Upper lobe of right lung (tissue), 1 donor: ENCODE data around the gene CDR2L. TPM values are rescaled to one million over a fixed set of nuclear protein-coding genes. Genes with fewer than 3 reads are reported as not detected.
A peak's percentile ranks its signal among the peaks of the same experiment; 100 is the strongest.

Experiments
- ATAC-seq: fragments of 200-7000 bp; cut with Tn5 transposase; one replicate; pipeline ENCODE4 v1.9.1; 2020; ENCODE audit warnings: mild to moderate bottlenecking, moderate library complexity
- DNase-seq: peaks from one replicate; pipeline ENCODE4 v3.0.0-alpha.2; 2020
- H3K27ac ChIP-seq: fragments of 200-600 bp; one replicate; pipeline ENCODE4 v1.8.0; 2022
- H3K27me3 ChIP-seq: fragments of 200-600 bp; one replicate; pipeline ENCODE4 v1.8.0; 2022; ENCODE audit warnings: mild to moderate bottlenecking
- H3K36me3 ChIP-seq: fragments of 200-600 bp; one replicate; pipeline ENCODE4 v1.8.0; 2022
- H3K4me1 ChIP-seq: fragments of 200-600 bp; one replicate; pipeline ENCODE4 v1.8.0; 2022
- H3K4me3 ChIP-seq: fragments of 200-600 bp; one replicate; pipeline ENCODE4 v1.8.0; 2022; ENCODE audit warnings: mild to moderate bottlenecking
- H3K9me3 ChIP-seq: fragments of 200-600 bp; one replicate; pipeline ENCODE4 v1.8.0; 2022
- intact Hi-C: fragments of 100-400 bp; cut with DNase I; formaldehyde crosslinking; loops from one replicate; pipeline ENCODE4 v1.11.0; 2022
- total RNA-seq: library from RNA; stranded (reverse); fragmentation: NEBNext Ultra II Directional; extraction: Animal tissue kit (Norgen Biotek cat#: 25700); gene quantifications from one replicate; pipeline ENCODE4 v1.2.1, GENCODE V29; 2021
- TF ChIP-seq, protein P1 (sequence below): fragments of 200-600 bp; IDR thresholded peaks from one replicate; pipeline ENCODE4 v1.8.0; 2022; ENCODE audit warnings: antibody characterized with exemption
- donor health status: DM: no; HTN: yes; CAD: no; lungs with severe emphysema.

Gene CDR2L
- total RNA-seq, 1 donor from 2014 or later, result 21.8 TPM

DNA sequence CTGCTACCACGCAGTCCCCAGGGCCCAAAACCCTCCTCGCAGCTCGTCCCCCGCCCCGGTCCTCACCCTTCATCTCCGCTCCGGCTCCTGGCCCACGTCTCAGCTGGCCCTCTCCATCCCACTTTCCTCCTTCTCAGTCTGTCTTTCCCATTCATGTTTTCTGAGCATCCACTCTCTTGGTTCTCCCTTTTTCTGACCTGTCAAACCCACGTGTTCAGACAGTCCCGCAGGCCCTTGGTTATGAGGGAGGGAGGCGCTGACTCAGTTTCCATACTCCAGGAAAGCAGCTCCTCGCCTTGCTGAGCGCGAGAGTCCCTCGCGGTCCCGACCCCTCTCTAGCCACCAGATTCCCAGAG is 14.5 kb upstream of the CDR2L start:
- H3K9me3 ChIP-seq, result no peaks in the 10 kb centered on the region
- DNase-seq, result no peak
- no peaks in the 10 kb centered on the region for H3K36me3 ChIP-seq
- TF ChIP-seq, protein P1, sequence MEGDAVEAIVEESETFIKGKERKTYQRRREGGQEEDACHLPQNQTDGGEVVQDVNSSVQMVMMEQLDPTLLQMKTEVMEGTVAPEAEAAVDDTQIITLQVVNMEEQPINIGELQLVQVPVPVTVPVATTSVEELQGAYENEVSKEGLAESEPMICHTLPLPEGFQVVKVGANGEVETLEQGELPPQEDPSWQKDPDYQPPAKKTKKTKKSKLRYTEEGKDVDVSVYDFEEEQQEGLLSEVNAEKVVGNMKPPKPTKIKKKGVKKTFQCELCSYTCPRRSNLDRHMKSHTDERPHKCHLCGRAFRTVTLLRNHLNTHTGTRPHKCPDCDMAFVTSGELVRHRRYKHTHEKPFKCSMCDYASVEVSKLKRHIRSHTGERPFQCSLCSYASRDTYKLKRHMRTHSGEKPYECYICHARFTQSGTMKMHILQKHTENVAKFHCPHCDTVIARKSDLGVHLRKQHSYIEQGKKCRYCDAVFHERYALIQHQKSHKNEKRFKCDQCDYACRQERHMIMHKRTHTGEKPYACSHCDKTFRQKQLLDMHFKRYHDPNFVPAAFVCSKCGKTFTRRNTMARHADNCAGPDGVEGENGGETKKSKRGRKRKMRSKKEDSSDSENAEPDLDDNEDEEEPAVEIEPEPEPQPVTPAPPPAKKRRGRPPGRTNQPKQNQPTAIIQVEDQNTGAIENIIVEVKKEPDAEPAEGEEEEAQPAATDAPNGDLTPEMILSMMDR, result no peak
- H3K27me3 ChIP-seq, result peaks cover 8% of the 10 kb centered on the region
- H3K4me3 ChIP-seq, result peak overlapping the region; percentile 65
- peaks cover 18% of the 10 kb centered on the region for H3K4me1 ChIP-seq
- ATAC-seq, result no peak
- H3K27ac ChIP-seq, result no peak overlapping the region
- intact Hi-C loops, result no loop called here

DNA sequence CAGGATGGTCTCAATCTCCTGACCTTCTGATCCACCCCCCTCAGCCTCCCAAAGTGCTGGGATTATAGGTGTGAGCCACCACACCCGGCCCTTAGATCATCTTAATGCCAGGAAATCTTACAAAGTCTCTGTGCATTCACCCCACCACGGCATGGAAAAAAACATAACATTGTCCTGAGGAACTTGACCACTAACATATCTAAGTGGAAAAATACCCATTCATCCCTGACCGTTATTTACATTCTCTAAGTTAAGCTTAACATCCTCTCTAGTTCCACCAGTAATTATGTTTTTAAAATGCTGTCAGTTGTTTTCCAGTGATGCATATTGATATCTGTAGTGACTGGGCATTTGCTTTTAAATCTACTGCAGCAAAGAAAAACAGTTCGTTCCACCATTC is 11.5 kb upstream of the CDR2L start:
- intact Hi-C loops, result no loop called here
- H3K9me3 ChIP-seq, result no peaks in the 10 kb centered on the region
- H3K27me3 ChIP-seq, result peaks cover 8% of the 10 kb centered on the region
- ATAC-seq (no peak), DNase-seq (no peak)
- TF ChIP-seq, protein P1, result no peak
- no peaks in the 10 kb centered on the region for H3K36me3 ChIP-seq
- no peak overlapping the region for H3K27ac ChIP-seq
- H3K4me3 ChIP-seq, result no peak overlapping the region
- peaks cover 14% of the 10 kb centered on the region for H3K4me1 ChIP-seq

DNA sequence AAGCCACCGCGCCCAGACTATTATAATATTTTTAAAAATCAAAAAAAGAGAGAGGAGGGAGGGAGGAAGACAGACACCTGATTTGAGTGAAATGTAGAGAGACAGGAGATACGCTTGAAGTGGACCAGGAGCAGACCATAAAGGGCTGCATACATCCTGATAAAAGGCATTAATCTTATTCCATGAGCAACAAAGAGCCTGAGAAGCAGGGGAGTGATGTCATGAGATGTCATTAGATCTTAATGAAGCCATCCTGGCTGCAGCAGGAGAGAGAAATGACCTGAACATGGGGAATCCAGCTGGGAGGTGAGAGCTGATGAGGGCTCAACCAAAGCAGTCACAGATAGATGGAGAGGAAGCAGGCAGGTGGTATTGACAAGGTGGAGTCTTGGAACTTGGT is 9.6 kb upstream of the CDR2L start:
- H3K4me1 ChIP-seq, result peaks cover 8% of the 10 kb centered on the region
- no peak for DNase-seq
- no peaks in the 10 kb centered on the region for H3K9me3 ChIP-seq
- no peaks in the 10 kb centered on the region for H3K36me3 ChIP-seq
- H3K27me3 ChIP-seq, result peaks cover 3% of the 10 kb centered on the region
- no peak overlapping the region for H3K27ac ChIP-seq
- TF ChIP-seq, protein P1, result no peak
- intact Hi-C loops, result no loop called here
- no peak for ATAC-seq
- no peak overlapping the region for H3K4me3 ChIP-seq

DNA sequence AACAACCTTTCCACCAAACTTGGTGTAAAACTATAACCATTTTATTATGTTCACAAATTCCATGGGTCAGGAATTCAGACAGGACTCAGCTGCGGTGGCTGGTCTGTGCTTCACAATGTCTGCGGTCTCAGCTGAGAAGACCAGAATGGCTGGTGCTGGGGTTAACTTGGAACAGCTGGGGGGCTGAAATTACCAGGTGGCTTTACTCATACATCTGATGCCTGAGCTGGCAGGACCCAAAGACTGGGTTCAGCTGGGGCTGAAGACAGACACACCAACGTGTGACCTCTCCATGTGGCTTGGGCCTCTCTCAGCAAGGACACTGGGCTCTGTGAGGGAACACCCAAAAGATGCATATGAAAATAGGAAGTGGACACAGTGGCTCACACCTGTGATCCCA is 9.2 kb upstream of the CDR2L start:
- TF ChIP-seq, protein P1, result no peak
- intact Hi-C loops, result no loop called here

DNA sequence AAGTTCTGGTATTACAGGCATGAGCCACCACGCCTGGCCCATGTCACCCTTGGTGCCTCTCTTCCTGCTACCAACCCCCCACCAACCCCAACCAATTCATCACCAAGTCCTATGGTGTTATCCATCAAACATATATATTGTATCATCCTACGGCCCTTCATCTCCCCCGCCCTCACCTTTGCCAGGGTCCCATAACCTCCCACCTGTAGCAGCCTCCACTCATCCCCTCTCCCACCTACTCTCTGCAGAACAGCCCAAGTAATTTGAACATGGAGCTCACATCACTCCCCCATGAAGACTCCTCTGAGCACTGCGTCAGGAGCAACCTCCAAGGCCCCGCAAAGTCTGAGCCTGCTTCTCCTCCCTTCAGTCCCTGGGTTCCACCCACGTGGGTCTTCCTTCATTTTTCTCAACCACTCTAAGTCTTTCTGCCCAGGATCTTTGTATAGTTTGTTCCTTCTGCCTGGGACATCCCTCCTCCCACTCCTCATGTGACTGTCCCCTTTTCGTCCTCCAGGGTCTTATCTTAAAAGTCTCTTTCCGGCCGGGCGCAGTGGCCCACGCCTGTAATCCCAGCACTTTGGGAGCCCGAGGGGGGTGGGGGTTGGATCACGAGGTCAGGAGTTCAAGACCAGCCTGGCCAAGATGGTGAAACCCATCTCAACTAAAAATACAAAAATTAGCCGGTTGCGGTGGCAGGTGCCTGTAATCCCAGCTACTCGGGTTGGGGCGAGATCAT is 7.9 kb upstream of the CDR2L start:
- no peak for DNase-seq
- TF ChIP-seq, protein P1, result no peak
- ATAC-seq, result no peak
- Histone ChIP-seq H3K4me3 (no peak overlapping the region), H3K4me1 (peaks cover 15% of the 10 kb centered on the region), H3K36me3 (no peaks in the 10 kb centered on the region), H3K27ac (no peak overlapping the region), H3K27me3 (no peaks in the 10 kb centered on the region), H3K9me3 (no peaks in the 10 kb centered on the region)
- intact Hi-C loops, result no loop called here

More for the DNA sequence above, 9.2 kb upstream of the CDR2L start:
- Histone ChIP-seq H3K9me3 (no peaks in the 10 kb centered on the region), H3K4me1 (peaks cover 11% of the 10 kb centered on the region), H3K4me3 (no peak overlapping the region), H3K27me3 (peaks cover 1% of the 10 kb centered on the region), H3K36me3 (no peaks in the 10 kb centered on the region), H3K27ac (no peak overlapping the region)
- ATAC-seq (no peak), DNase-seq (no peak)
